Transverse colon (tissue), 4 donors: ENCODE results near the gene CBLB.

Source experiments
- EP300 ChIP-seq: sonication (generic); formaldehyde crosslinking; IDR thresholded peaks from one replicate; pipeline ENCODE4 v1.6.1; 2017; ENCODE audit warnings: antibody characterized with exemption, low read depth
- POLR2AphosphoS5 ChIP-seq, 3 donors: sonication (generic); formaldehyde crosslinking; IDR thresholded peaks; one replicate each; pipeline ENCODE4 v1.6.1; 2016; ENCODE audit warnings: antibody characterized with exemption in 3 of 3
- TF ChIP-seq, protein P1 (sequence below), 5 experiments: fragments of 200-600 bp in 3 of 5; fragments of 450-650 bp in 2 of 5; sonication (generic) in 3 of 5; IDR thresholded peaks; 1 replicate in 2 of 5; 2 replicates in 3 of 5; pipeline ENCODE4 v1.5.1; 2016 to 2017; ENCODE audit warnings: antibody characterized with exemption in 5 of 5, inconsistent platforms in 3 of 5, mild to moderate bottlenecking in 2 of 5, moderate library complexity in 1 of 5

- TF ChIP-seq EP300, result no peak
- TF ChIP-seq, protein P1, sequence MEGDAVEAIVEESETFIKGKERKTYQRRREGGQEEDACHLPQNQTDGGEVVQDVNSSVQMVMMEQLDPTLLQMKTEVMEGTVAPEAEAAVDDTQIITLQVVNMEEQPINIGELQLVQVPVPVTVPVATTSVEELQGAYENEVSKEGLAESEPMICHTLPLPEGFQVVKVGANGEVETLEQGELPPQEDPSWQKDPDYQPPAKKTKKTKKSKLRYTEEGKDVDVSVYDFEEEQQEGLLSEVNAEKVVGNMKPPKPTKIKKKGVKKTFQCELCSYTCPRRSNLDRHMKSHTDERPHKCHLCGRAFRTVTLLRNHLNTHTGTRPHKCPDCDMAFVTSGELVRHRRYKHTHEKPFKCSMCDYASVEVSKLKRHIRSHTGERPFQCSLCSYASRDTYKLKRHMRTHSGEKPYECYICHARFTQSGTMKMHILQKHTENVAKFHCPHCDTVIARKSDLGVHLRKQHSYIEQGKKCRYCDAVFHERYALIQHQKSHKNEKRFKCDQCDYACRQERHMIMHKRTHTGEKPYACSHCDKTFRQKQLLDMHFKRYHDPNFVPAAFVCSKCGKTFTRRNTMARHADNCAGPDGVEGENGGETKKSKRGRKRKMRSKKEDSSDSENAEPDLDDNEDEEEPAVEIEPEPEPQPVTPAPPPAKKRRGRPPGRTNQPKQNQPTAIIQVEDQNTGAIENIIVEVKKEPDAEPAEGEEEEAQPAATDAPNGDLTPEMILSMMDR (IDR thresholded peaks at IDR 0.05), result no peak
- TF ChIP-seq POLR2AphosphoS5 (IDR thresholded peaks at IDR 0.05), result no peak
Measured at GRCh38 chr3:105774444-105775180, 94.2 kb downstream of the CBLB start.
